IPS-NIHi7 (cell line): Measurements from ENCODE around the gene RBSN.

Source experiments
- DNase-seq: peaks from one replicate; pipeline ENCODE4 v3.0.0; 2012; ENCODE audit warnings: mixed read lengths; ENCODE audit errors: extremely low spot score

RBSN gene

GRCh38 chr3:15060029-15060428 is 38.9 kb downstream of the RBSN start:
- DNase-seq: no peak

DNA sequence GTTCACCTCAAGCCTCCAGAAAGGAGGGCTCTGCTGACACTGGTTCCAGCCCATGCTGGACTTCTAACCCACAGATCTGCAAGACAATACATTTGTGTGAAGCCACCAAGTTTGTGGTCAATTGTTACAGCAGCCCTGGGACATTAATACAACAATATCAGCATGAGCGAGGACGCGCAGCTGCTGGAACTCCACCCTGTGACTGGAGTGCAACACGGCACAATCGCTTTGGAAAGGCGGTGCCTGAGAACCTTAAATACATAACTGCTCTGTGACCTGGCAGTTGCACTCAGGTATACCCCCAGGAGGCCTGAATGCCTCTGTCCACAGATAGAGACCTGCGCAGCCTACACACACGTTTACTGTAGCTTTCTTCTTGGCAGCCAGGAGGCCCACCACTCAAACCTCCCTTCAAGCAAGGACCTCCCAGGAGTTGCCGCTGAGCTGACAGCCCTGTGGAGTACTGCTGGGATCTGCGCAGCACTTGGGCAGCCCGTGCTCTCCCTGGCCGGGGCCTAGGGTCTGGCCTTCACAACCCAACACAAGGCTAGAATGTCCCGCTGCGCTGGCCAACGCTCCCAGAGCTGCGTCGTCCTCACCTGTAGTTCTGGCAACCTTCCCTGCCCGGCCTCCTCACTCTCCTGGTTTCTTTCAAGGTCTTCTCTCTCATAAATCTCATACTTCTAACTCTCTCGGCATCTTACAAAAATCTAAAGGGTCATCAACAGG is 42.1 kb downstream of the RBSN start:
- no peak for DNase-seq

GRCh38 chr3:15055019-15055557 is 43.9 kb downstream of the RBSN start:
- DNase-seq: no peak

GRCh38 chr3:15053541-15053940 is 45.4 kb downstream of the RBSN start:
- no peak for DNase-seq

DNA sequence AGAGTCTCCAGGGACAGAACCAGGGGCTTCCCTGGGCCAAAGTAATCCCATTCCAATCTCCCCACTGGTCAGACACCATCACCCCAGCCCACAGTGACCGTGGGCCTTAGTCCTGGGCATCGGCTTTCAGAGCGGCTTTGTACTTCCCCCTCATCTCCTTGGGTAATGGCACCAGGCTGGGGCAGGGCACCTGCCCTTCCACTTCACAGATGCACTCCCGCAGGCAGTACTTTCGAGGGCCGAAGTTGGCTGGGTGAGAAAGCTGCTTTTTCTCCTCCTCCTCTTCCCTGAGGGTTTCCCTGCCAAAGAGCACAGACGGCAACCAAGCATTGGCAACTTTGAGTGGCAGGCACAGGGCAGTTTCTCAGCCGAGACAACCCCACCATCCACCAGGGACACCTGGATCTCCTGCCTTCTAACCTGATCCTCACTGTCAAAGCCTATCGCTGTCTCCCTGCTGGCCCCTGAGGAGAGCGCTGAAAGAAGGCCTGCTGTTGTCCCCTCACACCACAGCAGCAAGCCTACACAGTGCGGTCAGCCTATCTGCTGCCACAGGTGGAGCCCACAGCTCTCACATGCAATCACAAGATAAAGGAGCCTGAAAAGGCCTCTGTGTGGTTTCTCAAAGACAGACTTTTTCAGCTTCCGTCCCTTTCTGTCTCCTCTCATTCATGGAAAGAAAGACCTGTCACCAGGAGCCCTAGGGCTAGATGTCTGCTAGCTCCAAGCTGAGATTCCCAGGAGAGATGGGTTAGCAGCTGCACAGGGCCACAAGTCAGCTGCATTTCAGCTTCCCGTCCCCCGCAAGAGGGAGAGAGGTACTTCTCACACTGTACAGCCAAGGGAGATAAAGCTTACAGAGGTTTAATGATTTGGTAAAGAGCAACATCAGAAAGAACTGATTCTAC is 46.4 kb downstream of the RBSN start:
- no peak for DNase-seq

DNA sequence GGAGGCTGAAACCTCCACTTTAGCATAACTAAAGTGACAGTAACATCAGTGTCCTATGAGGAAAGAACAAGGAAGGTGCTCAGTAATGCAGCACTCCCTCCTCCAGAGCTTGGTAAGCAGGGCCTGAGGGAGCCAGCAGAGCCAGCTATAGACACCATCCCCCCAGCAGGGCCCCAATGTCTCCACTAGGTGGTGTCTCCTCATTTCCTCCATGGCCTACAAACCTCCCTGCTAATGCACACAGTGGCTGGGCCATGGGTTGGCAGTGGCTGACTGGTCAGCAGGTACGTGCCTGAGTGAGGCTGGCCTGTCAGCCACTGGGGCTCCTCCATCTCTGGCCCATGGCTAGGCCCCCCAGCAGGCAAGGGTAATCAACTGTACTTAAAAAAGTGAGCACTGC is 47.4 kb downstream of the RBSN start:
- peak; percentile 89 for DNase-seq

GRCh38 chr3:15050405-15051092 is 48.4 kb downstream of the RBSN start:
- no peak for DNase-seq

- no peak for DNase-seq
Measured at GRCh38 chr3:15049584-15049983, 49.4 kb downstream of the RBSN start.

DNA sequence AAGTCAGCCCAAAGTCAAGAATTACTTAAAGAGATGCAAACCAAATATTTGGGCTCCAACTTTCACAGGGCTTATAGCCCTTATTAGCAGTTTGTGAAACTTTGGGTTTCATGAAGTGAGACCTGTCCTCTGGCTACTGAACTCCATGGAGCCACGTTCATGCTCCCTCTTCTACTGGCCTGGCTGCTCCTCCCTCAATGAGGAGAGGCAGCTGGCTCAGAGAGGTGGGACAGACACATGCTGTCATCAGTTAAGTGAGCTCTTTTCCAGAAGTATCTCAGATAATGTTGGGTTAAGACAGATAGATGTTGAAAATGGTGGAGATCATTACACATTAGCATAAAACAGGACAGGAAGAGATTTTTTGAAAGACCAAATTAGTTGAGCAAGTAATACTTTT is 53.3 kb downstream of the RBSN start:
- DNase-seq: no peak

DNA sequence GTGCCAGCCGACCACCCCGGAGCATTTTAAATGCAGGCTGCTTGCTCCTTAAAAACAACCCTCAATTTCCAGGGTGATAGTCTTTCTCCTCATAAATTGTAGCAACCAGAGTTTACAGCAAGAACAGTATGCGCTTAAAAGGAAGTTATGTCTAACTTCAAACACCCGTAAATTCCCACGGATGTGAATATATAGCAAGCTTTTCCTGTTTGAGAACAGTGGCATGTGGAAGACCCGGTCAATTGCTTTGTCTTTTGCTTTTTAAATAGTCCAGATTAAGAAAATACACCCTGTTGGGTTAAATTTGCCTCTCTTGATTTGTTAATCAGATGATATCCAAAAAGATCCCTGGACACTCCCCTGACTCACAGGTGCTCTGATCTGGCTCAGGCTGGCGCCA is 54.6 kb downstream of the RBSN start:
- DNase-seq: no peak

DNA sequence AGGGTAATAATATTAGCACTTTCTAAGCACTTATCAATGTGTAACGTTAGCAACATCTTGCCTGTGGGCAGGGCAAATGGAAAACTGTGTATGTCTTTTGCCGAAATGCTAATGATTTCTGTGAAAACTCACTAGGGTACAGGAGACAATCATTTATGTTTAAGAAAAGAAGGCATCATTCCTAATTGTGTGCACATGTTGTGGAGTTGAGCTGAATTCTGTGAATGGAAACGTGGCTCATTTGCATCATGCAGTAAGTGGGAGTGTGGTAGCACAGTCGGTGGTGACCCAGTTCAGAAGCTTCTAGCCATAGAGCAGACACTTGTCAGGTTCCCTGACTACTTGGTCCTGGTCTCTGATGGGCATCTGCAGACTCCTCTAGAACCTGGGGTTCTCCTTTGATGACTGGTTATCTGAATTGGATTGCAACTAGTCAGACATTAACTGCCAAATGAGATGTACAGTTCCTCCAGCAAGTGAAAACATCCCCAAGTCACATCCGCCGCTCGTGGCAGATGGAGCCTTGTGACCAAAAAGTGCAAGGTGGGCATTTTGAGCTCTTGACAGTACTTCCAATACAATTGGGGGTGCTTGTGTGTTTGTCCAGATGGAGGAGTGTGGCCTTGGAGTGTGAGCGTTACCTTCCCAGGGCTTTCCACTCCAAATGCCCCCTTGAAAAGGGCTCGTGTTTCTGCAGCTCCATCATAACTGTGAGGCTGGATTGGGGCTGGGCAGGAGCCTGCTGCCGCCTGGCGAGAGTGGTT is 55.4 kb downstream of the RBSN start:
- no peak for DNase-seq

GRCh38 chr3:15042936-15043335 is 56.0 kb downstream of the RBSN start:
- no peak for DNase-seq

- DNase-seq: no peak
Measured at GRCh38 chr3:15041950-15042349, 57.0 kb downstream of the RBSN start.

- no peak for DNase-seq
Measured at GRCh38 chr3:15040844-15041243, 58.1 kb downstream of the RBSN start.

DNA sequence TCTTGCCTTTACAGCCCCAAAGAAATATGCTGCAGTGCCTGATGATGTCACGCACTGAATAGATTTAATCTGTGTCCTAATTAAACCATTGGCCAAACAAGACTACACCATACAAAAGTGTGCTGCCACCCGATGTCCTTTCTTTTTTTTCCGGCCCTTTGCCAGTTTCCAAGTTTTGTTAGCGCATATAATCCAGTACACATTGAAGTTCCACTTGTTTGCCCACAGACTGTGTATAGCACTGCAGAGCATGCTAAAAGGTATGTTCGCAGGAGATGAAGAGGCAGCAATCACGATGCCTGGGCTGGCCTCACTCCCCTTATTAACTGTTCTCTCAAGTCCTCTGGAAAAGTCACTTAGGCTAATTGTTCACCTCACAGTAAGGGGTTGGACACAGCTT is 60.6 kb downstream of the RBSN start:
- DNase-seq: no peak

DNA sequence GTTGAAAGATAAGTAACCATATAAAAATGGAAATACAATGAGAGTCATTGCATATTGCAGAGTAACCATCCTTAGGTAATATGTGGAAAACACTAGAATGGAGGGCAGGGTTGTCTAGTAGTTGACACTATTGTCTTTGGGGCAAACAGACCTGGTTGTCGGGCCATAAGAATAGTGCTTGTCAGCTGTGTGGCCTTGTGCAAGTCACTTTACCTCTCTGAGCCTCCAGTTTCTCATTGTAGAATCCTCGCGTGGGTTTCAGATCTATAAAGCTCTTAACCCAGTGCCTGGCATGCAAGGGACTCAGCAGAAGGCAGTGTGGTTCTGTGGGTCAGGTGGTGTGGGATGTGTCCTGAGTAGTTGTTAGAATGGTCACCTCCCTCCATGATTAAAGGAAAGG is 65.8 kb downstream of the RBSN start:
- no peak for DNase-seq

- DNase-seq: no peak
Measured at GRCh38 chr3:15032650-15033049, 66.3 kb downstream of the RBSN start.

DNA sequence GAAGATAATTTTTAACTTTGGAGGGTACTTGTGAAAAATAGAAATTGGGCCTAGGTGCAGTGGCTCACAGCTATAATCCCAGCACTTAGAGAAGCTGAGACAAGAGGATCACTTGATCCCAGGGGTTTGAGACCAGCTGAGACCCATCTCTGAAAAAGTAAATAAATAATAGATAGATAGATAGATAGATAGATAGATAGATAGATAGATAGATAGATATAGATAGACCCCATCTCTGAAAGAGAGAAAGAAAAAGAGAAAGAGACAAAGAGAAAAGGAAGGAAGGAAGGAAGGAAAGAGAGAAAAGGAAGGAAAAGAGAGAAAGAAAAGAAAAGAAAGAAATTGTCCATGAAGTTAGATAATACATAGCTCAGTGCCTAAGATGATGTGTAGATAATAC is 69.3 kb downstream of the RBSN start:
- no peak for DNase-seq

DNA sequence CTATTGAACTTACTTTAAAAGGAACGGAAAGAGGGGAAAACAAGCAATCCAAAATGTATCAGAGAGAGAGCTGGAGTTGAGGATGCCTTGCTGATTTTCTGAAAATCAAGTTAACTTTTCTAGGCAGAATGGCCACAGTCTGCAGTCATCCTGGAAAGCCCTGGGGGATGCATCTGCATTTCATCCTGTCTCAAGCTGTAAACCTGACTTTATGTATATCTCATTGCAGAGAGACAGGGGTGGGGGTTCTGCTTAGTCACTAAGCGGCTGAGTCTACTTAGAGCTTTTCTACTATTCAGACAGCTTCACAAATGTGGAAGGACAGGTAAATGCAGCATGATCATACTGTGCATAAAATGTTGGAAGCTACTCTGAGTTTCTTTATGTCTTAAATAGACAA is 75.2 kb downstream of the RBSN start:
- peak; percentile 9 for DNase-seq

DNA sequence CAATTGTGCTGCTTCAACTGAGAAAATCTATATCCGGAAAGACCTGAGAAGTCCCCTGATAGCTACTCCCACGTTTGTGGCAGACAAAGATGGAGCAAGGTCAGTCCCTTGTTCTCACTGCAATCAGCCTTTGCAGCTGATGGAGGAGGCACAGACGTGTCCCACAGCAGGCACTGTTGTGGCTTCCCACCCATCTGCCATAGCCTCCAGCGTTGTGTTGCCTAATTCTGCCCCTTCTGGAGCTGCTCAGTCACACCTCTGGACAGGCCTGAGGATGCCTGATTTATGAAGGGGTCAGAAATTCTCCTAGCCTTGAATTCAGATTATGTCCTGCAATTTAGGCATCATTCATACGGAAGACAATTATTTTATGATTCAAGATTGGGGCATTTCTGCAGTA is 75.7 kb downstream of the RBSN start:
- DNase-seq: peak; percentile 8
